Mesenchymal stem cell (in vitro differentiated cells and primary cell): ENCODE results near the gene MINDY1.

Experiments
- DNase-seq: peaks from one replicate; pipeline ENCODE4 v3.0.0-alpha.2; 2013
- H2AFZ ChIP-seq: one replicate; pipeline ENCODE4 v1.6.1; 2013; ENCODE audit warnings: low read depth, mild to moderate bottlenecking, control low read depth, inconsistent platforms, low read length, moderate library complexity
- H2AK5ac ChIP-seq: 2 replicates; pipeline ENCODE4 v1.6.1; 2013; ENCODE audit warnings: low read length, moderate library complexity, mild to moderate bottlenecking, inconsistent platforms; ENCODE audit not compliant: severe bottlenecking
- H2BK120ac ChIP-seq: one replicate; pipeline ENCODE4 v1.6.1; 2013; ENCODE audit warnings: low read depth, mild to moderate bottlenecking, inconsistent platforms, low read length, moderate library complexity
- H2BK12ac ChIP-seq, 2 experiments: one replicate each; pipeline ENCODE4 v1.6.1; 2013; ENCODE audit warnings: inconsistent platforms in 2 of 2, low read length in 2 of 2, mild to moderate bottlenecking in 2 of 2, moderate library complexity in 2 of 2, control low read depth in 1 of 2
- H2BK15ac ChIP-seq: one replicate; pipeline ENCODE4 v1.6.1; 2013; ENCODE audit warnings: mild to moderate bottlenecking, low read depth, inconsistent platforms; ENCODE audit not compliant: poor library complexity, severe bottlenecking
- H2BK5ac ChIP-seq: 2 replicates; pipeline ENCODE4 v1.6.1; 2013; ENCODE audit warnings: low read depth, mild to moderate bottlenecking, low read length, control low read depth, inconsistent platforms; ENCODE audit not compliant: poor library complexity, severe bottlenecking
- H3K14ac ChIP-seq, 2 experiments: one replicate each; pipeline ENCODE4 v1.6.1; 2013; ENCODE audit warnings: inconsistent platforms in 2 of 2, low read length in 2 of 2, control low read depth in 1 of 2, mild to moderate bottlenecking in 1 of 2, moderate library complexity in 1 of 2
- H3K18ac ChIP-seq, 2 experiments: one replicate each; pipeline ENCODE4 v1.6.1; 2013; ENCODE audit warnings: inconsistent platforms in 2 of 2, low read length in 2 of 2, control low read depth in 1 of 2, low read depth in 1 of 2, mild to moderate bottlenecking in 1 of 2
- H3K23ac ChIP-seq, 2 experiments: one replicate each; pipeline ENCODE4 v1.6.1; 2013; ENCODE audit warnings: inconsistent platforms in 2 of 2, low read length in 2 of 2, mild to moderate bottlenecking in 2 of 2, moderate library complexity in 2 of 2, control low read depth in 1 of 2
- H3K27ac ChIP-seq: 2 replicates; pipeline ENCODE4 v1.5.1; 2013; ENCODE audit warnings: mild to moderate bottlenecking, moderate library complexity, low read length, control low read depth, inconsistent platforms; ENCODE audit not compliant: poor library complexity, severe bottlenecking
- H3K27me3 ChIP-seq, 2 experiments: 2 replicates each; pipeline versions ENCODE4 v1.6.1 to v1.7.0; 2013; ENCODE audit warnings: low read length in 2 of 2, mild to moderate bottlenecking in 2 of 2, moderate library complexity in 2 of 2, control low read depth in 1 of 2, inconsistent platforms in 1 of 2; ENCODE audit not compliant: control insufficient read depth in 1 of 2, insufficient read depth in 1 of 2
- H3K36me3 ChIP-seq, 2 experiments: 2 replicates each; pipeline versions ENCODE4 v1.6.1 to v1.7.0; 2013; ENCODE audit warnings: low read length in 2 of 2, control low read depth in 1 of 2, inconsistent platforms in 1 of 2, low read depth in 1 of 2, mild to moderate bottlenecking in 1 of 2; ENCODE audit not compliant: insufficient read depth in 2 of 2, control insufficient read depth in 1 of 2
- H3K4ac ChIP-seq, 2 experiments: one replicate each; pipeline ENCODE4 v1.6.1; 2013; ENCODE audit warnings: inconsistent platforms in 2 of 2, low read length in 2 of 2, mild to moderate bottlenecking in 2 of 2, moderate library complexity in 2 of 2, control low read depth in 1 of 2, low read depth in 1 of 2
- H3K4me1 ChIP-seq: 2 replicates; pipeline ENCODE4 v1.6.1; 2013; ENCODE audit warnings: low read depth, low read length, control low read depth; ENCODE audit not compliant: control insufficient read depth, insufficient read depth
- H3K4me2 ChIP-seq: 2 replicates; pipeline ENCODE4 v1.6.1; 2013; ENCODE audit warnings: low read length, mild to moderate bottlenecking, inconsistent platforms; ENCODE audit not compliant: poor library complexity, severe bottlenecking
- H3K4me3 ChIP-seq, 2 experiments: 2 replicates each; pipeline versions ENCODE4 v1.5.1 to v1.7.0; 2013; ENCODE audit warnings: low read length in 2 of 2, mild to moderate bottlenecking in 2 of 2, control low read depth in 1 of 2, low read depth in 1 of 2; ENCODE audit not compliant: insufficient read depth in 1 of 2
- H3K79me1 ChIP-seq: replicated peaks from 2 replicates; pipeline ENCODE4 v1.6.1; 2013; ENCODE audit warnings: mild to moderate bottlenecking, control low read depth, low read length, inconsistent platforms; ENCODE audit not compliant: poor library complexity, severe bottlenecking
- H3K9ac ChIP-seq: 2 replicates; pipeline ENCODE4 v1.7.0; 2013; ENCODE audit warnings: mild to moderate bottlenecking, low read length, moderate library complexity
- H3K9me3 ChIP-seq: 2 replicates; pipeline ENCODE4 v1.7.0; 2013; ENCODE audit warnings: mild to moderate bottlenecking, low read length; ENCODE audit not compliant: control insufficient read depth
- H4K8ac ChIP-seq: one replicate; pipeline ENCODE4 v1.6.1; 2013; ENCODE audit warnings: inconsistent platforms, mild to moderate bottlenecking, low read length, moderate library complexity
- H4K91ac ChIP-seq: one replicate; pipeline ENCODE4 v1.6.1; 2013; ENCODE audit warnings: mild to moderate bottlenecking, low read length, inconsistent platforms
- WGBS: methylation state at CpG from one replicate; pipeline ENCODE4 v1.1.7; 2013; ENCODE audit warnings: mixed read lengths; 5-methylcytosine and 5-hydroxymethylcytosine counted together

MINDY1 gene

GRCh38 chr1:151000408-151000807 is 6.3 kb downstream of the MINDY1 start:
- Histone ChIP-seq H2AK5ac (peak overlapping the region; percentile 76), H3K4me1 (peaks cover 35% of the 10 kb centered on the region), H3K27ac (no peak overlapping the region), H3K23ac (no peak overlapping the region), H3K79me1 (peaks cover 6% of the 10 kb centered on the region), H2BK5ac (no peak overlapping the region), H4K91ac (no peak overlapping the region), H4K8ac (no peak overlapping the region), H3K36me3 (peaks cover 27 to 51% of the 10 kb centered on the region in 2 experiments), H2AFZ (no peak overlapping the region), H3K14ac (no peak overlapping the region), H3K4me2 (no peak overlapping the region), H3K4ac (no peak overlapping the region), H2BK12ac (no peak overlapping the region), H3K18ac (no peak overlapping the region), H2BK120ac (no peak overlapping the region), H3K27me3 (no peaks in the 10 kb centered on the region), H3K9ac (no peak overlapping the region), H2BK15ac (no peak overlapping the region), H3K9me3 (no peaks in the 10 kb centered on the region), H3K4me3 (no peak overlapping the region)
- WGBS = 89% methylated on average over 3 of the region's 3 CpGs
- no peak for DNase-seq

- Histone ChIP-seq H4K91ac (peak overlapping the region; percentile 73), H3K9me3 (no peaks in the 10 kb centered on the region), H3K23ac (no peak overlapping the region), H3K4me1 (peaks cover 34% of the 10 kb centered on the region), H2AFZ (no peak overlapping the region), H2BK120ac (no peak overlapping the region), H2BK12ac (peak overlapping the region in 1 of 2 experiments; percentile 34), H2BK5ac (no peak overlapping the region), H4K8ac (no peak overlapping the region), H3K14ac (no peak overlapping the region), H3K4me2 (no peak overlapping the region), H3K4ac (no peak overlapping the region), H3K18ac (peak overlapping the region in 1 of 2 experiments; percentile 3), H3K79me1 (peaks cover 5% of the 10 kb centered on the region), H3K27me3 (no peaks in the 10 kb centered on the region), H3K9ac (no peak overlapping the region), H3K36me3 (peaks cover 30 to 51% of the 10 kb centered on the region in 2 experiments), H2BK15ac (no peak overlapping the region), H2AK5ac (peak overlapping the region; percentile 76), H3K27ac (no peak overlapping the region), H3K4me3 (no peak overlapping the region)
- WGBS = 100% methylated on average over 1 of the region's 2 CpGs
- no peak for DNase-seq
Measured at GRCh38 chr1:150999926-151000325, 6.8 kb downstream of the MINDY1 start.

- H3K79me1 ChIP-seq = peaks cover 5% of the 10 kb centered on the region
- peak overlapping the region; percentile 64 for H4K8ac ChIP-seq
- H2BK120ac ChIP-seq = no peak overlapping the region
- no peak overlapping the region for H3K14ac ChIP-seq
- H3K23ac ChIP-seq = no peak overlapping the region
- H3K4ac ChIP-seq = peak overlapping the region in 1 of 2 experiments; percentile 10
- no peak overlapping the region for H3K9ac ChIP-seq
- H3K18ac ChIP-seq = peak overlapping the region; percentile 31 to 72
- H3K27me3 ChIP-seq = no peaks in the 10 kb centered on the region
- no peak overlapping the region for H2BK5ac ChIP-seq
- H2BK15ac ChIP-seq = no peak overlapping the region
- peaks cover 30 to 51% of the 10 kb centered on the region in 2 experiments for H3K36me3 ChIP-seq
- H2BK12ac ChIP-seq = peak overlapping the region; percentile 34 to 40
- H3K4me1 ChIP-seq = peaks cover 31% of the 10 kb centered on the region
- 14% methylated on average over 16 of the region's 17 CpGs for WGBS
- no peak overlapping the region for H3K4me3 ChIP-seq
- H3K9me3 ChIP-seq = no peaks in the 10 kb centered on the region
- H4K91ac ChIP-seq = no peak overlapping the region
- H3K4me2 ChIP-seq = no peak overlapping the region
- peak overlapping the region; percentile 50 for H3K27ac ChIP-seq
- peak; percentile 93 for DNase-seq
- H2AK5ac ChIP-seq = peak overlapping the region; percentile 9
- H2AFZ ChIP-seq = peak overlapping the region; percentile 19
Measured at GRCh38 chr1:150999051-150999674, 7.5 kb downstream of the MINDY1 start.

GRCh38 chr1:150997949-150998348 is 8.8 kb downstream of the MINDY1 start:
- no peak overlapping the region for H3K4me3 ChIP-seq
- no peak overlapping the region for H3K4me2 ChIP-seq
- H2BK5ac ChIP-seq = no peak overlapping the region
- H4K91ac ChIP-seq = no peak overlapping the region
- H2AK5ac ChIP-seq = no peak overlapping the region
- no peak for DNase-seq
- H2AFZ ChIP-seq = no peak overlapping the region
- H3K27ac ChIP-seq = no peak overlapping the region
- no peaks in the 10 kb centered on the region for H3K27me3 ChIP-seq
- H3K4ac ChIP-seq = no peak overlapping the region
- no peak overlapping the region for H2BK15ac ChIP-seq
- no peak overlapping the region for H3K18ac ChIP-seq
- H3K9ac ChIP-seq = no peak overlapping the region
- H3K9me3 ChIP-seq = no peaks in the 10 kb centered on the region
- no peak overlapping the region for H2BK120ac ChIP-seq
- H3K4me1 ChIP-seq = peaks cover 29% of the 10 kb centered on the region
- H3K23ac ChIP-seq = no peak overlapping the region
- H4K8ac ChIP-seq = no peak overlapping the region
- H2BK12ac ChIP-seq = no peak overlapping the region
- peaks cover 30 to 49% of the 10 kb centered on the region in 2 experiments for H3K36me3 ChIP-seq
- H3K79me1 ChIP-seq = peaks cover 3% of the 10 kb centered on the region
- H3K14ac ChIP-seq = no peak overlapping the region
- WGBS = 94% methylated on average over 4 of the region's 5 CpGs
